Hepatocyte (in vitro differentiated cells): ENCODE data around the gene GPR156. TPM values are rescaled to one million over a fixed set of nuclear protein-coding genes. Genes with fewer than 3 reads are reported as not detected.

Experiments used
- DNase-seq: peaks from one replicate; pipeline ENCODE4 v3.0.0-alpha.2; 2016; ENCODE audit warnings: low spot score
- H2AFZ ChIP-seq: fragments of 200-600 bp; sonication (generic); 2 replicates; pipeline ENCODE4 v1.6.0; 2016; ENCODE audit warnings: antibody characterized with exemption, mild to moderate bottlenecking
- H3K27ac ChIP-seq: fragments of 200-600 bp; sonication (generic); 2 replicates; pipeline ENCODE4 v1.5.1; 2016; ENCODE audit warnings: mild to moderate bottlenecking
- H3K27me3 ChIP-seq: fragments of 200-600 bp; sonication (generic); 2 replicates; pipeline ENCODE4 v1.6.1; 2016
- H3K36me3 ChIP-seq: fragments of 200-600 bp; sonication (generic); replicated peaks from 2 replicates; pipeline ENCODE4 v1.5.1; 2016; ENCODE audit warnings: low read depth; ENCODE audit not compliant: insufficient read depth
- H3K4me1 ChIP-seq: fragments of 200-600 bp; sonication (generic); 2 replicates; pipeline ENCODE4 v1.5.1; 2016; ENCODE audit warnings: mild to moderate bottlenecking, moderate library complexity; ENCODE audit not compliant: insufficient read depth
- H3K4me2 ChIP-seq: fragments of 200-600 bp; sonication (generic); 2 replicates; pipeline ENCODE4 v1.6.0; 2016
- H3K4me3 ChIP-seq: fragments of 200-600 bp; sonication (generic); 2 replicates; pipeline ENCODE4 v1.5.1; 2016; ENCODE audit warnings: mild to moderate bottlenecking
- H3K79me2 ChIP-seq: fragments of 200-600 bp; sonication (generic); 2 replicates; pipeline ENCODE4 v1.6.0; 2017; ENCODE audit warnings: mild to moderate bottlenecking
- H3K9me2 ChIP-seq: fragments of 200-600 bp; sonication (generic); replicated peaks from 2 replicates; pipeline ENCODE4 v1.6.0; 2017; ENCODE audit warnings: mild to moderate bottlenecking; ENCODE audit not compliant: insufficient read depth
- H3K9me3 ChIP-seq: fragments of 200-600 bp; sonication (generic); 2 replicates; pipeline ENCODE4 v1.5.1; 2016; ENCODE audit warnings: low read depth, mild to moderate bottlenecking
- H4K20me1 ChIP-seq: fragments of 200-600 bp; sonication (generic); 2 replicates; pipeline ENCODE4 v1.6.0; 2016; ENCODE audit warnings: mild to moderate bottlenecking; ENCODE audit not compliant: insufficient read depth, poor library complexity, severe bottlenecking
- CTCF ChIP-seq: fragments of 200-600 bp; sonication (generic); IDR thresholded peaks from 2 replicates; pipeline ENCODE4 v1.5.1; 2016; ENCODE audit warnings: antibody characterized with exemption, mild to moderate bottlenecking; ENCODE audit not compliant: poor library complexity
- EZH2 ChIP-seq: fragments of 200-600 bp; sonication (generic); IDR thresholded peaks from 2 replicates; pipeline ENCODE4 v1.6.1; 2016; ENCODE audit warnings: antibody characterized with exemption, mild to moderate bottlenecking, borderline replicate concordance
- EZH2phosphoT487 ChIP-seq: fragments of 200-600 bp; sonication (generic); IDR thresholded peaks from one replicate; pipeline ENCODE4 v1.6.1; 2018; ENCODE audit warnings: antibody characterized with exemption, mild to moderate bottlenecking, low read depth, moderate library complexity; ENCODE audit not compliant: unreplicated experiment, severe bottlenecking
- WGBS: methylation state at CpG from one replicate; pipeline ENCODE4 v1.1.6; 2016; ENCODE audit warnings: low lambda C conversion rate; ENCODE audit errors: missing lambda C conversion rate; 5-methylcytosine and 5-hydroxymethylcytosine counted together
- polyA plus RNA-seq: library from polyadenylated mRNA; unstranded; fragments of >200 nt; fragmentation: Nextera tagmentation; extraction: Ambion mirVana; gene quantifications from 2 replicates; pipeline ENCODE4 v1.2.1, GENCODE V29; 2016
- total RNA-seq: library from RNA; depleted of rRNA; stranded (reverse); fragments of >200 nt; gene quantifications from 2 replicates; pipeline ENCODE4 v1.2.3, GENCODE V29; 2014

Gene GPR156
- total and polyA plus RNA-seq, 2 experiments from 2014 or later = 0.27 to 0.80 TPM

- TF ChIP-seq CTCF = peak; percentile 33
- no peak for TF ChIP-seq EZH2phosphoT487
- no peak for TF ChIP-seq EZH2
- Histone ChIP-seq H3K9me2 (no peaks in the 10 kb centered on the region), H3K27ac (no peak overlapping the region), H3K79me2 (no peaks in the 10 kb centered on the region), H2AFZ (no peak overlapping the region), H3K4me1 (peaks cover 5% of the 10 kb centered on the region), H3K9me3 (no peaks in the 10 kb centered on the region), H3K36me3 (no peaks in the 10 kb centered on the region), H3K4me3 (no peak overlapping the region), H4K20me1 (no peaks in the 10 kb centered on the region), H3K27me3 (no peaks in the 10 kb centered on the region), H3K4me2 (no peak overlapping the region)
- DNase-seq = no peak
- whole genome bisulfite sequencing = 72% methylated on average over 7 of the region's 7 CpGs
Observed at GRCh38 chr3:120182613-120183511, 102.2 kb downstream of the GPR156 start.

GRCh38 chr3:120181632-120182031 lies 103.4 kb downstream of the GPR156 start:
- TF ChIP-seq EZH2phosphoT487 (no peak), EZH2 (no peak), CTCF (no peak)

GRCh38 chr3:120180731-120181412 lies 104.2 kb downstream of the GPR156 start:
- DNase-seq = no peak
- H3K36me3 ChIP-seq = no peaks in the 10 kb centered on the region
- no peaks in the 10 kb centered on the region for H4K20me1 ChIP-seq
- TF ChIP-seq EZH2 (no peak), EZH2phosphoT487 (no peak), CTCF (no peak)
- WGBS = 92% methylated on average over 3 of the region's 3 CpGs
- H2AFZ ChIP-seq = no peak overlapping the region
- H3K27me3 ChIP-seq = no peaks in the 10 kb centered on the region
- no peaks in the 10 kb centered on the region for H3K9me3 ChIP-seq
- H3K4me3 ChIP-seq = no peak overlapping the region
- no peaks in the 10 kb centered on the region for H3K79me2 ChIP-seq
- H3K4me2 ChIP-seq = no peak overlapping the region
- H3K9me2 ChIP-seq = no peaks in the 10 kb centered on the region
- H3K4me1 ChIP-seq = peaks cover 14% of the 10 kb centered on the region
- H3K27ac ChIP-seq = no peak overlapping the region

More at GRCh38 chr3:120181632-120182031, 103.4 kb downstream of the GPR156 start:
- Histone ChIP-seq H3K4me3 (no peak overlapping the region), H3K27me3 (no peaks in the 10 kb centered on the region), H2AFZ (no peak overlapping the region), H3K27ac (no peak overlapping the region), H3K4me1 (peaks cover 14% of the 10 kb centered on the region), H3K4me2 (no peak overlapping the region), H3K36me3 (no peaks in the 10 kb centered on the region), H4K20me1 (no peaks in the 10 kb centered on the region), H3K9me2 (no peaks in the 10 kb centered on the region), H3K9me3 (no peaks in the 10 kb centered on the region), H3K79me2 (no peaks in the 10 kb centered on the region)
- DNase-seq = no peak
- WGBS = 93% methylated on average over 1 of the region's 1 CpG
